ENCODE results near the gene ANKRD12. TPM values are rescaled to one million over a fixed set of nuclear protein-coding genes. Genes with fewer than 3 reads are reported as not detected.
"Not testable (repeated sequence)": the region's sequence is repeated elsewhere in the genome, so short reads cannot be mapped to it uniquely, and the experiment has no call there.

Gene ANKRD12
- total RNA-seq: 81.8 and 83.9 TPM in 2 replicates

DNA sequence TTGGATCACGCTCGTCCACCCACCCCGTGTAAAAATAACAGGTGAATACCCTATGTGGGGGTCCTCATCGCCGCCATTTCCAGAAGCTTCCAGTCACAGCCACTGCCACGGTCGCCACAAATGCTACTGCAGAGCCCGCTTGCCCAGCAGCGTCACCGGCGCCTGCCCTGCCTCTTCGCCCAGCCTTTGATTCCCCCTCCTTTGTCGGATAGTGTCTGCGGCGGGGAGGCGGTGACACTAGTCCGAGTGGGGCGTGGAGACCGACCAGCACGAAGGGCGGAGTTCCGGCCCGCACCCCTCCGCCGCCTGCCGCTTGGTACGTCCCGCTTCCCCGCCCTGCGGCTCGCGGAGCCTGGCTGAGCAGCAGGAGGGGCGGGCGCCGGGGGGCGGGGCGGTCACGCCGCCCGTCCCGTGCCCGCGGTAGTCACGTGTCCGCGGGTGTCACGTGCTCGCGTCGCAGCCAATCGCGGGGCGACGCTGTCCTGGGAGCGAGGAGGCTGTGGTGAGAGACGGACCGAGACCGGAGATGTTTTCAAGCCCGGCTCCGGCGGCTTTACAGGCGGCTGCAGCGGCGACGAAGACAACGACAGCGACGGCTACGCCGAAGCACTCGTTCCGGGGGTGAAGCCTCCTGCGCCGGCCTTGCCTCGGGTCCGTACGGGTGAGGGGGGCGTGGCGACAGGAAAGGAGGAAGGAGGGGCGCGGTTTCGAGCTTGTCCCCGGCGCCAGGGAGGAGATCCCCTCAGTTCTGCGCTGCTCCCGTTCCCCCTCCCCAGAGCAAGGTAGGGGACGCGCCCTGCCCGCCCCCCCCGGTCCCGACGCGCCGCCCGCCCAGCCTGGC lies at the start of gene ANKRD12:
ANKRD12 (plus strand) TSS at position 467 of the 841 bp plus-strand sequence. CDS start 45,652 bp downstream, outside the sequence.
- intact Hi-C loops (cut with micrococcal nuclease): loop anchor here (1.0 to 5.0 kb wide), 9 partner anchors 12 to 779 kb away; partner anchors contain the start of genes NDUFV2, PPP4R1, RALBP1 and TWSG1

DNA sequence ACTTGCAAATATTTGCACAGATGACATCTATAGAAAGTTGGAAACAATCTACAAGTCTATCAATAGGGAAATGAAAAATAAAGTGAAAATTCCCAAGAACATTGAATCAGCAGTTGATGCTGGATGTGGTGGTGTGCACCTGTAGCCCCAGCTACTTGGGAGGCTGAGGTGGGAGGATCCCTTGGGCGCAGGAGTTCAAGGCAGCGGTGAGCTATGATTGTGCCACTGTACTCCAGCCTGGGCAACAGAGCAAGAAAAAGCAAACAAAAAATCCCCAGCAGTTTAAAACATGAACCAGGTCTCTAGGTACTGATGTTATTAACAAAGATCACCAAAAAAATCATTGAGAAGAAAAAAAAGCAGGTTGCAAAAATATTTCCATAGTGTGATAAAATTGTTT lies 49.4 kb upstream of the ANKRD12 start:
- intact Hi-C loops (cut with micrococcal nuclease): no loop called here

DNA sequence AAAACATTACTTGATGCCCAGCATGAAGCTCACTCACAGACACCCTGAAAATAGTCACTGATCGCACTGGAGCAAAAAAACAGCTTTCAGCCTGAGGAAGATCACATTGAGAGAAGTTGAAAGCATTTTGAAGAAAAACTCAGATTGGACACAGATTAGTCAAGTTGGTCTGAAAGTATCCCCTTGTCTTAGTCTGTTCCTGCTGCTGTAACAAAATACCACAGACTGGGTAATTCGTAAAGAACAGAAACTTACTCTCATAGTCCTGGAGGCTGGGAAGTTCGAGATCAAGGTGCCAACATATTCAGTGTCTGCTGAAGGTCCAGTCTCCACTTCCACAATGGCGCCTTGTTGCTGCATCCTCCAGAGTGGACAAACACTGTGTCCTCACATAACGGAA lies 48.3 kb upstream of the ANKRD12 start:
- intact Hi-C loops (cut with micrococcal nuclease): no loop called here

DNA sequence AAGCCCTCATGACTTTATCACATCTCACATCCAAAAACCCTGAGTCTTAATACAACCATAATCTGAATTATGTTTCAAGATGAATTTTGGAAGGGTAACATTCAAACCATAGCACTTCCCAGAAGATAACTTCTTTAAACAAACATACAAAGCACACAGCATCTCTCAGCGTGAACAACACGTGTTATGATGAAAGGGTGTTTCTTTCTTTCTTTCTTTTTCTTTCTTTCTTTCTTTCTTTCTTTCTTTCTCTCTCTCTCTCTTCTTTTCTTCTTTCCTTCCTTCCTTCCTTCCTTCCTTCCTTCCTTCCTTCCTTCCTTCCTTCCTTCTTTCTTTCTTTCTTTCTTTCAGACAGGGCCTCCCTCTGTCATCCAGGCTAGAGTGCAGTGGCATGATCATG lies 47.9 kb upstream of the ANKRD12 start:
- intact Hi-C loops (cut with micrococcal nuclease): not testable (repeated sequence)

DNA sequence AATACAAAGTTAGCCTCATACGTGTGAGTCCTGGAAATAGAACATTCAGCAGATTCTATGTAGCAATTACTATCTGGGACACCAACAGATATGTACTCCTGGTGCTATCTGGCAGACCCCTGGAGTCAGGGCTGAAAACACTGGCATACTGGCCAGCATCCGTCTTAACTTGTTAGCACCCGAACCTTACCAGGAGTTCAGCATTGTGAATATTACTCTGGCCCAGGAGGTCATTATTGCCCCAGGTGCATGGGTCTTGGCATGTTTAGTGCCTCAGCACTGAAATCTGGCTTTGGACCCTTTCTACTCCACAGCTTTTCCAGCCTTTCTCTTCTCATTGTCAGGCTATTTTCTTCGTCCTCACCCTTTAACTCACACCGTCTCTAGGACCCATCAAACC lies 46.0 kb upstream of the ANKRD12 start:
- intact Hi-C loops (cut with micrococcal nuclease): no loop called here

DNA sequence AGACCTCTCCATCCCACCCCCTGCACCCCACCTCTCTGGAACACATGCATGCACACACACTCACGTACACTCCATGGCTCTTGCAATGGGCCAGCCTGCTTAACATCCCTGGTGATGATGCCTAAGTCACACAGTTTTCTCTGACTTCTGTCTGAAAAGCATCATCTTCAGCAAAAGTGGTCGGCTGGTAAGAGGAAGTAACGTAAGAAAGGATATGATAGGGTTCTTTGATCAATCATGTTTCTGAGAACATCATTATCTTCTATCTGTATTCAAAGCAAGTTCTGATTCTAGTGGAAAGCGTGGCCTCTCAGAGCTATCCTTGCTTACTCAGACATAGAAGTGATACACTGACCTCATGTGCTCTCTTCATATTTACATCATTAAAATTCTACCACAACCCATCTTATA lies 45.5 kb upstream of the ANKRD12 start:
- intact Hi-C loops (cut with micrococcal nuclease): loop anchor here (1.0 kb wide), 4 partner anchors 8 to 26 kb away; partner anchors contain the start of gene NDUFV2

DNA sequence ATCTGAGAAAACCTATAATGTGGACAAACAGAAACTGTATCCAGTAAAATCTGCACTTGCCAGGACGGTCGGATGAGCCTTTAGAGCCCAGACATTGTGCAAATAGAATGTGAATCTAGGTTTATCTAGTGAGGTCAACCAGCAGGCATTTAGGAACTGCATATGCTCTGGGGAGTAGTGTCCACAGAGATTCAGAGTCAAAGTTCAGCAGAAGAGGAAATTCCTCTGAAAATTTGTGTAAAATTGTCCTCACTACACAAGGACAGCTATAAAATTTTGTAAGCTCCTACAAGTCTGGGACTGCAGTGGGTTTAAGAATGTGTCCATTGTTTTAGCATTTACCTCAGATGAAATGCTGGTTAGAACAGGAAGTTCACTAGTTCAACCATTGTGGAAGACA lies 43.9 kb upstream of the ANKRD12 start:
- intact Hi-C loops (cut with micrococcal nuclease): no loop called here

DNA sequence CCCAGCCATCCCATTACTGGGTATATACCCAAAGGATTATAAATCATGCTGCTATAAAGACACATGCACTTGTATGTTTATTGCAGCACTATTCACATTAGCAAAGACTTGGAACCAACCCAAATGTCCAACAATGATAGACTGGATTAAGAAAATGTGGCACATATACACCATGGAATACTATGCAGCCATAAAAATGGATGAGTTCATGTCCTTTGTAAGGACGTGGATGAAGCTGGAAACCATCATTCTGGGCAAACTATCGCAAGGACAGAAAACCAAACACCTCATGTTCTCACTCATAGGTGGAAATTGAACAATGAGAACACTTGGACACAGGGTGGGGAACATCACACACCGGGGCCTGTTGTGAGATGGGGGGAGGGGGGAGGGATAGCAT lies 43.5 kb upstream of the ANKRD12 start:
- intact Hi-C loops (cut with micrococcal nuclease): not testable (repeated sequence)

DNA sequence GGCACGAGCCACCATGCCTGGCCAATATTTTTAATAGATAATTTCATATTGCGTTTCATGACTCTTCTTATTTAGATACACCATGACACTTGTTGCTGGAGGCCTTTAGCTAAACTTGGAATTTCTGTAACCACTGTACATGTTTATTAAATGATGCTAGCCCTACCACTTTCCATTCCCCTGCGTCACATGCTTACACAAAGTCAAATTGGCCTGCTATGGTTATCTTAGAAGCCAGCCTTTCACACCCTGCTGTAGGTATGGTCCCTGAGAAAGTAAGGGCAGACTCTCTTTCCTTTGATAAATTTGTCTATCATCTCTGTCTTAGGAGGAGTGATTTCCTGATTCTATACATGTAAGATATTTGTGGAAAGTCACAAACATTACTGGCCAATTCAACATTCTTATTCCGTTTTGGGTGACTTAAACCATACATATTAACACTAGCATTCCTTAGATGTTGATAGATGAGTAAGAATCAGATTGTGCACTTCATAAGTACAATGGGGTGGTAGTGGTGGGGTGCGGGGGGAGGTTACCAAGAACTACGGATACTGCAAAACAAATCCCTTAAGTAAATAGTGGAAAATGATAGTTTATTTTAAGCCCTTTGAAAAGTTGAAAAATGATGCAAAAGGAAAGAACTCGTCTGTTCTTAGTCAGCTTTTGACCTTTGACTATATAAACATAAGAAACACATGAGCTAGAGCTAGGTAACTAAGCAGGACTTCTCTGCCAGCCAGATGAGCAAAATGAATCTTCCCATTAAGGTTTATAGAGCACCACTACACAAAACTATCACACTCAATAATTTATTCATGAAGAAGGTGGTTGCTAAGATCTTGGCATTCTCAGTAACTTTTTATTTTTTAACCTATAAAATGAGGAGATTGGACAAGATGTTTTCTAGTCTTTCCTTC lies 42.0 kb upstream of the ANKRD12 start:
- intact Hi-C loops (cut with micrococcal nuclease): no loop called here

DNA sequence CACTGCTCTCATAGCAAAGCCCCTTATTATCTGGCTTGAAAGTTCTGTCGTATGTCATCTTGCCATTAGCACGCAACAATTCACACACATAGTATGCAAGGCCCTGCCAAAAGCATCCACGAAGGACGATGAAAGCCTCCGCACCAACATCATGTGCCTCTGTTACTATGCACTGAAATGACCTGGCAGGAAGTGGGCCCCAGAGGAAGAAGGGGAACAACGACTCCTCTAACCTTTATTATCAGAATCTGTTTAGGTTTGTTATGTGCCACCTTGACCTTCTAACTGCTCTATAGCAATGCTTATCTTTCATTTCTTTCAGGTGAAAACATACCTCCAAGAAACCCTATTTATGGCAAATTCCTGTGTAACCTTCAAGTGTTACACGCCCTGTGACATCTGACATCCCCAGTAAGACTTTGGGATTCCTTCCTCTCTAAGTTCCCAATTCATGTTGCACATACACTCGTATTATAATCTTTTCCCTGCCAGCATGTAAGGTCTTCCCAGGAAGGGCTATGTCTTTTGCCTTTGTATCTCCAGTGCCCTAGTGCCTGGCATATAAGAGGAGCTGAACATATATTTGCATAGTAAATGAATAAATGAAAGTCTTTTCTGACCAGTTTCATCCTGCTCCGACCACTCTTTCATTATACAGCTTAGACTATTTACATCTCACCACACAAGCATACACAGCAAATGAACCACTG lies 41.1 kb upstream of the ANKRD12 start:
- intact Hi-C loops (cut with micrococcal nuclease): no loop called here

DNA sequence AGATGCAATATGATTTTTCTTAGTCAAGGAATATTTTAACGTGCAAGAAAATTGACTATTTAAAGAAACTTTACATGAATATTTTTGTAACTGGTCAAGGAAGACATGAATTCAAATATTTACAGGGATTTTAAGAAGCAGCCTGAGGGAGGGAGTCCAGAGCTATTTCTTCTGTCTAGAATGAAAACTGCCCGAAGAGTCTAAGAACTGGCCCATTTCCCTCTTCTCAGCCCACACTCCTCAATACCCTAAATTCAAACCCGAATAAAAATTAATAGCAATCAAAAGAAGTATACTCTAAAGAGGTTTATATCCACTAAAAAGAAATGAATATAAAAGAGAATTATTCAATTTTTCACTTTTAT lies 40.6 kb upstream of the ANKRD12 start:
- intact Hi-C loops (cut with micrococcal nuclease): no loop called here

DNA sequence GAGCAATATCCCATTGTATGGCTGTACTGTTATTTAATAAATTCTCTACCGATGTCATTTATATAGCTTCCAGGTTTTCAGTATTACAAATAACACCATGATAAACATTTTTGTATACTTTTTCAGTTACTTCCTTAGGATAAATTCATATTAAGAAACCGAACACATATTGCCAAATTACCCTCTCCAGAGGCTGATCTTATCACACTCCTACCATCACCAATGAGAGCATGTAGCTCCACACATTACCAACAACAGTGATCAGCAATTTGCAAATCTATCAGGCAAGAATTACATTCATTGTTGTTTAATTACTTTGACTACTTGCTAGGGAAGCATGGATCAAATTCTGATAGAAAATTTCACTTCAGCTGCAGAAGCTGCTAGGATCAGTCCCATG lies 39.9 kb upstream of the ANKRD12 start:
- intact Hi-C loops (cut with micrococcal nuclease): no loop called here

DNA sequence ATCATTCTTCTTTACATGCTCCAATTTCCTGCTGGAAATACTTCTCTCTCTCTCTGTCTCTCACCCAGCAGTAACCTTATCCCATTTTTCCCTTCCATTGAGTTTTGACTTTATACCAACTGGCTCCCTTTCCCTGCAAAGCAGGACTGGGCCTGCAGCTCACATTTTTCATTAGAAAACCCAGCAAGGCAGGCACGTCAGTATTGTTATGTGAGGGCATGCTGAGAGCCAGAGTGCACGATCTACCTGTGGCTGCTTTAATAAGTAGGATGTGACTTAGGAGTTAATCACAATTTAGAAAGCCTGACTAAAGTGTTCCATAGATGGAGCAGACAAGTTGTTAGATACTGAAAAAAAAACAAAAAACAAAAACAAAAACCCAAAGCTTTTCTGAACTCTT lies 39.2 kb upstream of the ANKRD12 start:
- intact Hi-C loops (cut with micrococcal nuclease): no loop called here

DNA sequence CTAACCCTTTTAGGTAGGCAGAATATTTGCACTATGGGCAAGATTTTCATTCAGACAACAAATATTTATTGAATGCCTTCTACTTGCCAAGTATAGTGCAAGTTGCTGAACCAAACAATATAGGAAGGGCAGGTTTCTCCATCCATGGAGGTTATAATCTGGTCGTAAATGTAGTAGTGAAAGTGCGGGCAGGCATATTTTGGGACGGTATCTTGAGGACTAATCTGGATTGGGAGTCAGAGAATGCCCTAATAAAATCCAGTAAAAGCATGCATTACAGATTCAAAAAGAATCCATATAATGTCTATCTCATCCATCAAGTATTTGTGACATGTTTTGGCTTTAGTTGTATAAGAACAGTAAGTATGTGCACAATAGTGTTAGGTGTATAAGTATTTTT lies 35.8 kb upstream of the ANKRD12 start:
- intact Hi-C loops (cut with micrococcal nuclease): loop anchor here (1.0 to 10.0 kb wide), 2 partner anchors 17 to 514 kb away; partner anchors contain the start of gene PPP4R1

DNA sequence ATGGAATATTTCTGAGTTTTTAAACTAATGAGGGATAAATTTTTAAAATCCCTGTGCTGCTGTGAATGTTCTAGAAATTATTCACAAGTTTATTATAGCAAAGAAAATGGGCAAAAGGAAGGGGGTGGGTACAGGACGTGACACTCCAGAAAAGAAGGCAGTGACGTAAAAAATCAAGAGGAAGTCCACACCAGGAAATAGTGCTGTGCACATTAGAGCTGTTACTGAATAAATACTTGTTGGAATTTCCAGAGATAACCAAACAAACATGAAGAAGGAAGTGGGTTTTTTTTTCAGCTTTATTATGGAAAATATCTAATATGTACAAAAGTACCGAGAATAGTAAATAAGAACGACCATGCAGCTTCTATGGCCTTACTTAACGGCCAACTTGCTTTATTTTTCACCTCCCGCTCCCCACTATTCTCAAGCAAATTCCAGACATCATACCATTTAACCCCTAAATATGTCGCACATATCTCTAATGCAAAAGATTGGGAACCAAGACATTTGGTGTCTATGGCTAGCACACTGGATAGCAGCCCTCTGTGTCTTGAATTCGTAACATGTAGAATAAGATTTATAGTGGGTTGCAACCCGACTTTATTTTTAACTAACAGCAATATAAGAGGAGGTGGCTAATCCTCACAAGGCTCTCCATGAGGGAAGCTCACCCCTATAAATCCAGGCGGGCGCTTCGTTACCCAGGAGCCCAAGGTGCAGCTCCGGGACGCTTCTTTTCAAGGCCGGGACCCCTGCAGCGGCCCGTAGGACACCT lies 34.7 kb upstream of the ANKRD12 start:
- intact Hi-C loops (cut with micrococcal nuclease): loop anchor here (1.0 to 10.0 kb wide), 9 partner anchors 11 to 811 kb away; partner anchors contain the start of genes ANKRD12, PPP4R1, RALBP1 and TWSG1

DNA sequence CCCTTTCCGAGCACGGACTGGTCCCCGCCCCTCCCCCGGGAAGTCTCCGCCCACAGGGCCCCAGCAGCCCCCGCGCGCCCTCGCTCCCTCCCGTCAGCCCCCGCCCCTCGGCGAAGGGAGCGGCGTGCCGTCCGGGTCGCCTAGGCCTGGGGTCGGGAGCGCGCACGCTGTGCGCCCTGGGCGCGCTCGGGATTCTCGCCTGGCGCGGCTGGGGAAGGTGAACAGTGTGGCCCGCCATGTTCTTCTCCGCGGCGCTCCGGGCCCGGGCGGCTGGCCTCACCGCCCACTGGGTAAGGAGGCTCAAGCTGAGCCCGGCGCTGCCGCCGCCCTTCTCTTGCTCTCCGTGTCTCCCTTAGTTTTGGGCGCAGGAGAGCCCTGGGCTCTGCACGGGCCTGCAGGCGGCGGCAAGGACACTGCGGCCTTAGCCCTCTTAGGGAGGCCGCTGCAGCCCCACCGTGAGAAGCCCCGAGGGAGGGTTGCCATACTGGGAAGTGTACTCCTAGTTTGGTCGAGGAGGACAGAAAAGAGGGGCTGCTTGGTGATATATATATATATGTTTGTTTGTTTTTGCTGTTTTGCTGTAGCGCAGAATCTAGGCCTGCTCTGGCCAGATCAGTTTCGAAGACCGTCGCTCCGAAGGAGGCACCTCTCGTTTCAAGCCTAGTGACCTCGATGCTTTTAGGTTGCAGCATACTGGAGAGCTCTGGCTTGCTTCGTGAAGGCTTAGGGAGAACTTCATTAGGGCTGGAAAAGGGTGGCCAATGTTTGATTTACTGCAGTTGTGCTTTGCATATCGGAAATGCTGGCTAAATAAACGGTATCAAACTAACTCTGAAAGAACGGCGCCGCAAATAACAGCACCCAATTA lies 33.8 kb upstream of the ANKRD12 start, which contains the start of gene NDUFV2:
NDUFV2 (plus strand) TSS at position 192 of the 868 bp plus-strand sequence; CDS start at position 237, 45 bp downstream.
- intact Hi-C loops (cut with micrococcal nuclease): loop anchor here (1.0 to 10.0 kb wide), 9 partner anchors 11 to 810 kb away; partner anchors contain the start of genes ANKRD12, PPP4R1, RALBP1 and TWSG1

DNA sequence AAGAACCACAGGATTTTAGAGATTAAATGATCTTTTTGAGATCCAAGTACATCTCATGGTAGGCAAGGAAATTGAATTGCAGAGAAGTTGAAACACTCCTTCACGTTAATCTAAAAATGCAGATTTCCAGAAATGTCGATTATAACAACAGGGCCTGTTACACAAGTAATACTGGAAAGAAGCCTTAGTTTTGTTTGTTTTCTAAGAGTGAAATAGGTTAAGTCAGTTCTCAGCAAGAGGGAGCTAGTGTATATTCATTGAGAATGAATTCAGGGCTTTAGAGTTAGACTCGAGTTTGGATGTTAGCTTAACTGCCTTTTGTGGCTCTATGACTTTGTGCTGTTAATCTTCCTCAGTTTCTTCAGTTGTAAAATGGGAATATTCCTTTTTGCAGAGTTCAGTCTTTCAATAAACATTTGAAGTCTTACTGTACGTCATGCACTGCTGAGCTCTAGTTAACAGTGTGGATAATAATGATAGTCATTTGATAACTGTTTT lies 33.2 kb upstream of the ANKRD12 start:
- intact Hi-C loops (cut with micrococcal nuclease): loop anchor here (1.0 to 10.0 kb wide), 3 partner anchors 45 to 809 kb away; partner anchors contain the start of gene PPP4R1

DNA sequence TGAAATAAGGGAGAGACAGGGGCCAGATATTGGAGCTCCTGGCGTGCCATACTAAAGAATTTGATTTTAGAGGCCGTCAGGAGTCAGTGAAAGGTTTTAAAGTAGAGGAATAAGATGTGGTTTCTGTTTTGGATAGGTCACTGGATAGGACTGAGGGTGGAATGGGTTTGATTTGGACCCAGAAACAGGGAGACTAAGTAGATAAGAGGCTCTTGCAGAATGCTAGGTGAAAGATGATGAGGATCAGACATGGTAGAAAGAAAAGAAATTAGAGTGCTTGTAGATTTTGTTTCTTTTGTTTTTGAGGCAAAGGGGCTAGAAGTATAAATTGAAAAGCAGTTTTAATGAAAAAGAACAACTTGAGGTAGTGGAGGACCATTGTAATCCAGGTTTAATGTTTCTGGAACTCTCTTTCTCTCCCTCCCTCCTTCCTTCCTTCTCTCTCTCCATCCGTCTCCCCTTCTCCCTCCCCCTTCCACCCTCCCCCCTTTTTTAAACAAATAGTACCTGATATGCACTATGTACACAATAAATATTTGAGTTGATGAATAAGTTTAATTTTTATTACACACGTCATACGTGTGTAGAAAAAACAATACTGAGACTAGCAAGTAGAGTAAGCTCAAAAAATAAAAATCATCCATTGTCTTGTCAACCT lies 32.2 kb upstream of the ANKRD12 start:
- intact Hi-C loops (cut with micrococcal nuclease): loop anchor here (10.0 kb wide), 1 partner anchor 510 kb away; the partner anchor contains the start of gene PPP4R1

All from T-helper 1 cell treated with Interleukin-12 subunit alpha and Interleukin-12 subunit beta and Interleukin-4 antibody, amounts not matched to agents 30 ng/mL and 1 ng/mL, for 36 hours (primary cell).